Gastrocnemius medialis (tissue), 4 donors: ENCODE measurements around the gene ZMAT5.
A peak's percentile ranks its signal among the peaks of the same experiment; 100 is the strongest.

Experiments used
- POLR2A ChIP-seq, 2 donors: fragments of 450-650 bp; IDR thresholded peaks; one replicate each; pipeline ENCODE4 v1.6.1; 2017; ENCODE audit warnings: antibody characterized with exemption in 2 of 2, mild to moderate bottlenecking in 2 of 2, moderate library complexity in 2 of 2
- TF ChIP-seq, protein P1 (sequence below), 5 experiments: fragments of 450-650 bp in 3 of 5; fragments of 200-600 bp in 2 of 5; sonication (generic) in 2 of 5; IDR thresholded peaks in 4 of 5; conservative IDR thresholded peaks in 1 of 5; 1 replicate in 4 of 5; 2 replicates in 1 of 5; pipeline ENCODE4 v1.5.1; 2016 to 2019; ENCODE audit warnings: antibody characterized with exemption in 5 of 5, mild to moderate bottlenecking in 3 of 5, moderate library complexity in 3 of 5

DNA sequence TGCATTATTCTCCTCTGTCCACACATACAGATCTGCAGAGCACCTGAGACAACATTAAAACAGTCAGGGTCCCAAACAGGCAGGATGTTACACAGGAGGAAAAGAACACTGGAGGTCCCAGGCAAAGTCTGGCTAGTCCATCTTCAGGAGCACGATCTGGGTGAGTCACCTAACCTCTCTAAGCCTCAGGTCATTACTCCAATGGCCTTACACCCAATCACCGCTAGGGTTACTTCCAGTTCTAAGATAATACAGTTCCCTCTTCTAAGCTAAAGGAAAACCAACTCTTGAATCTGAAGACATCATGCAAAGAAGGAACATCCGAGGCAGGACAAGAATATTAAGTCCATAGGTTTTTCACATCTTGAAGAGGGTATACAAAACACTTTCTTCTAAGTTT is 46.8 kb upstream of the ZMAT5 start:
- TF ChIP-seq, protein P1, sequence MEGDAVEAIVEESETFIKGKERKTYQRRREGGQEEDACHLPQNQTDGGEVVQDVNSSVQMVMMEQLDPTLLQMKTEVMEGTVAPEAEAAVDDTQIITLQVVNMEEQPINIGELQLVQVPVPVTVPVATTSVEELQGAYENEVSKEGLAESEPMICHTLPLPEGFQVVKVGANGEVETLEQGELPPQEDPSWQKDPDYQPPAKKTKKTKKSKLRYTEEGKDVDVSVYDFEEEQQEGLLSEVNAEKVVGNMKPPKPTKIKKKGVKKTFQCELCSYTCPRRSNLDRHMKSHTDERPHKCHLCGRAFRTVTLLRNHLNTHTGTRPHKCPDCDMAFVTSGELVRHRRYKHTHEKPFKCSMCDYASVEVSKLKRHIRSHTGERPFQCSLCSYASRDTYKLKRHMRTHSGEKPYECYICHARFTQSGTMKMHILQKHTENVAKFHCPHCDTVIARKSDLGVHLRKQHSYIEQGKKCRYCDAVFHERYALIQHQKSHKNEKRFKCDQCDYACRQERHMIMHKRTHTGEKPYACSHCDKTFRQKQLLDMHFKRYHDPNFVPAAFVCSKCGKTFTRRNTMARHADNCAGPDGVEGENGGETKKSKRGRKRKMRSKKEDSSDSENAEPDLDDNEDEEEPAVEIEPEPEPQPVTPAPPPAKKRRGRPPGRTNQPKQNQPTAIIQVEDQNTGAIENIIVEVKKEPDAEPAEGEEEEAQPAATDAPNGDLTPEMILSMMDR (IDR thresholded peaks at IDR 0.05 in 4 of 5, conservative IDR thresholded peaks at IDR 0.05 in 1 of 5): peak in 1 of 5 experiments; percentile 19
- no peak for TF ChIP-seq POLR2A (IDR thresholded peaks at IDR 0.05)
